Measurements from ENCODE around the gene ZBTB17.

GRCh38 chr1:15988856-15989736 is 13.2 kb upstream of the ZBTB17 start:
- TF ChIP-seq CTCF (conservative IDR thresholded peaks at IDR 0.05; ENCODE audit: low read length) (no peak), EZH2phosphoT487 (IDR thresholded peaks at IDR 0.05; ENCODE audit: borderline replicate concordance) (no peak)

All from Loucy (cell line).